Measurements from ENCODE around the gene PTPN4. TPM values are rescaled to one million over a fixed set of nuclear protein-coding genes. Genes with fewer than 3 reads are reported as not detected.

Gene PTPN4
- total RNA-seq, 2 experiments from 2014 or later: 49.3 to 50.6 TPM

- Histone ChIP-seq H3K4me1 (ENCODE audit: insufficient read depth, low read length, poor library complexity, severe bottlenecking) (no peaks in the 10 kb centered on the region), H4K20me1 (ENCODE audit: insufficient read depth, low read length) (no peaks in the 10 kb centered on the region), H2AFZ (ENCODE audit: low read length) (no peak overlapping the region), H3K4me2 (ENCODE audit: low read length) (no peak overlapping the region), H3K9me2 (ENCODE audit: insufficient read depth, low read length) (no peaks in the 10 kb centered on the region), H3K9me3 (ENCODE audit: low read length) (no peaks in the 10 kb centered on the region), H3K27ac (ENCODE audit: low read depth, low read length, poor library complexity, severe bottlenecking) (no peak overlapping the region), H3K4me3 (ENCODE audit: low read depth, low read length, poor library complexity, severe bottlenecking) (no peak overlapping the region), H3K79me2 (ENCODE audit: insufficient read depth, low read depth, low read length) (no peaks in the 10 kb centered on the region), H3K36me3 (ENCODE audit: insufficient read depth, low read length) (no peaks in the 10 kb centered on the region; the same call in 1 of the 2 replicates)
- CTCF ChIA-PET (ENCODE audit: unreplicated experiment): no interaction called here
- POLR2A ChIA-PET: interaction anchor here (1.2 kb wide), 1 partner anchor 68 kb away, joined by 3 read pairs; no protein-coding TSS in a partner anchor
- DNase-seq (ENCODE audit: low spot score): no peak
- intact Hi-C loops (cut with micrococcal nuclease; ENCODE audit: unreplicated experiment): no loop called here
- no peak for TF ChIP-seq EZH2phosphoT487 (IDR thresholded peaks at IDR 0.05; ENCODE audit: borderline replicate concordance, low read depth, low read length)
- TF ChIP-seq, protein P1, sequence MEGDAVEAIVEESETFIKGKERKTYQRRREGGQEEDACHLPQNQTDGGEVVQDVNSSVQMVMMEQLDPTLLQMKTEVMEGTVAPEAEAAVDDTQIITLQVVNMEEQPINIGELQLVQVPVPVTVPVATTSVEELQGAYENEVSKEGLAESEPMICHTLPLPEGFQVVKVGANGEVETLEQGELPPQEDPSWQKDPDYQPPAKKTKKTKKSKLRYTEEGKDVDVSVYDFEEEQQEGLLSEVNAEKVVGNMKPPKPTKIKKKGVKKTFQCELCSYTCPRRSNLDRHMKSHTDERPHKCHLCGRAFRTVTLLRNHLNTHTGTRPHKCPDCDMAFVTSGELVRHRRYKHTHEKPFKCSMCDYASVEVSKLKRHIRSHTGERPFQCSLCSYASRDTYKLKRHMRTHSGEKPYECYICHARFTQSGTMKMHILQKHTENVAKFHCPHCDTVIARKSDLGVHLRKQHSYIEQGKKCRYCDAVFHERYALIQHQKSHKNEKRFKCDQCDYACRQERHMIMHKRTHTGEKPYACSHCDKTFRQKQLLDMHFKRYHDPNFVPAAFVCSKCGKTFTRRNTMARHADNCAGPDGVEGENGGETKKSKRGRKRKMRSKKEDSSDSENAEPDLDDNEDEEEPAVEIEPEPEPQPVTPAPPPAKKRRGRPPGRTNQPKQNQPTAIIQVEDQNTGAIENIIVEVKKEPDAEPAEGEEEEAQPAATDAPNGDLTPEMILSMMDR (conservative IDR thresholded peaks at IDR 0.05; ENCODE audit: low read length): no peak
- no TSS peak for BruUV-seq (replicated peaks)
Measured at GRCh38 chr2:120028795-120029194, 269.1 kb downstream of the PTPN4 start.

GRCh38 chr2:120029672-120030640 is 270.2 kb downstream of the PTPN4 start:
- Histone ChIP-seq H4K20me1 (ENCODE audit: insufficient read depth, low read length) (no peaks in the 10 kb centered on the region), H3K79me2 (ENCODE audit: insufficient read depth, low read depth, low read length) (no peaks in the 10 kb centered on the region), H3K36me3 (ENCODE audit: insufficient read depth, low read length) (no peaks in the 10 kb centered on the region), H2AFZ (ENCODE audit: low read length) (no peak overlapping the region), H3K4me3 (ENCODE audit: low read depth, low read length, poor library complexity, severe bottlenecking) (no peak overlapping the region), H3K4me2 (ENCODE audit: low read length) (no peak overlapping the region), H3K4me1 (ENCODE audit: insufficient read depth, low read length, poor library complexity, severe bottlenecking) (no peaks in the 10 kb centered on the region), H3K9me3 (ENCODE audit: low read length) (no peaks in the 10 kb centered on the region), H3K27ac (ENCODE audit: low read depth, low read length, poor library complexity, severe bottlenecking) (no peak overlapping the region), H3K9me2 (ENCODE audit: insufficient read depth, low read length) (no peaks in the 10 kb centered on the region)
- TF ChIP-seq, protein P1 (conservative IDR thresholded peaks at IDR 0.05; ENCODE audit: low read length): no peak
- ChIA-PET CTCF (ENCODE audit: unreplicated experiment) (no interaction called here), POLR2A (interaction anchor here (0.6 to 1.2 kb wide), 2 partner anchors 15 to 67 kb away, joined by 3 read pairs; no protein-coding TSS in a partner anchor)
- no peak for DNase-seq (ENCODE audit: low spot score)
- intact Hi-C loops (cut with micrococcal nuclease; ENCODE audit: unreplicated experiment): no loop called here
- BruUV-seq (replicated peaks): no TSS peak

GRCh38 chr2:120032297-120032696 is 272.6 kb downstream of the PTPN4 start:
- CTCF ChIA-PET (ENCODE audit: unreplicated experiment): no interaction called here

More at GRCh38 chr2:120032297-120032696, 272.6 kb downstream of the PTPN4 start:
- no TSS peak for BruUV-seq (replicated peaks)
- Histone ChIP-seq H3K79me2 (ENCODE audit: insufficient read depth, low read depth, low read length) (no peaks in the 10 kb centered on the region), H3K4me3 (ENCODE audit: low read depth, low read length, poor library complexity, severe bottlenecking) (no peak overlapping the region), H3K9me2 (ENCODE audit: insufficient read depth, low read length) (no peaks in the 10 kb centered on the region), H3K36me3 (ENCODE audit: insufficient read depth, low read length) (no peaks in the 10 kb centered on the region), H2AFZ (ENCODE audit: low read length) (no peak overlapping the region), H3K4me1 (ENCODE audit: insufficient read depth, low read length, poor library complexity, severe bottlenecking) (no peaks in the 10 kb centered on the region), H4K20me1 (ENCODE audit: insufficient read depth, low read length) (no peaks in the 10 kb centered on the region), H3K27ac (ENCODE audit: low read depth, low read length, poor library complexity, severe bottlenecking) (no peak overlapping the region), H3K9me3 (ENCODE audit: low read length) (no peaks in the 10 kb centered on the region), H3K4me2 (ENCODE audit: low read length) (no peak overlapping the region)
- DNase-seq (ENCODE audit: low spot score): no peak
- intact Hi-C loops (cut with micrococcal nuclease; ENCODE audit: unreplicated experiment): no loop called here
- no peak for TF ChIP-seq EZH2phosphoT487 (IDR thresholded peaks at IDR 0.05; ENCODE audit: borderline replicate concordance, low read depth, low read length)
- TF ChIP-seq, protein P1 (conservative IDR thresholded peaks at IDR 0.05; ENCODE audit: low read length): no peak
- POLR2A ChIA-PET: no interaction called here

Measured in OCI-LY7 (cell line).